ENCODE measurements around the gene PPIG.

DNA sequence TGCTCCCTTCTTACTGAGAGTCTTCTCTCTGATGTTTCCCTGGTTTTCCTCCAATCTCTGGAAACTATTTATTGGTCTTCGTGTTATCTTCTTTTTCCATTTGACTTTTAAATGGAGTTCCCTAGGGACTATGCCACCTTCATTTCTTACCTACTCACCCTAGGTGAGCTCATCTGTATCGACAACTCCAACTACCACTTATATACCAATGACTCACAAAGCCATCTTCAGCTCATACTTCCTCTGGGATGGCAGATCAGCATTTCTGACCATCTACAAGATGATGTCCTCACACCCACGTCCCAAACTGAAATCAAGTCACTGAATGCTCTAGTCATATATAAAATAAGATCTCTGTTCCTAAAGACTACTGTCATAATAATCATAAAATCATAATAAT lies 69.5 kb downstream of the PPIG start:
- TF ChIP-seq, protein P1, sequence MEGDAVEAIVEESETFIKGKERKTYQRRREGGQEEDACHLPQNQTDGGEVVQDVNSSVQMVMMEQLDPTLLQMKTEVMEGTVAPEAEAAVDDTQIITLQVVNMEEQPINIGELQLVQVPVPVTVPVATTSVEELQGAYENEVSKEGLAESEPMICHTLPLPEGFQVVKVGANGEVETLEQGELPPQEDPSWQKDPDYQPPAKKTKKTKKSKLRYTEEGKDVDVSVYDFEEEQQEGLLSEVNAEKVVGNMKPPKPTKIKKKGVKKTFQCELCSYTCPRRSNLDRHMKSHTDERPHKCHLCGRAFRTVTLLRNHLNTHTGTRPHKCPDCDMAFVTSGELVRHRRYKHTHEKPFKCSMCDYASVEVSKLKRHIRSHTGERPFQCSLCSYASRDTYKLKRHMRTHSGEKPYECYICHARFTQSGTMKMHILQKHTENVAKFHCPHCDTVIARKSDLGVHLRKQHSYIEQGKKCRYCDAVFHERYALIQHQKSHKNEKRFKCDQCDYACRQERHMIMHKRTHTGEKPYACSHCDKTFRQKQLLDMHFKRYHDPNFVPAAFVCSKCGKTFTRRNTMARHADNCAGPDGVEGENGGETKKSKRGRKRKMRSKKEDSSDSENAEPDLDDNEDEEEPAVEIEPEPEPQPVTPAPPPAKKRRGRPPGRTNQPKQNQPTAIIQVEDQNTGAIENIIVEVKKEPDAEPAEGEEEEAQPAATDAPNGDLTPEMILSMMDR (IDR thresholded peaks at IDR 0.05): no peak
- TF ChIP-seq POLR2A (IDR thresholded peaks at IDR 0.05): no peak

Measured in tibial nerve (tissue), 3 donors.